Activated CD4-positive, alpha-beta T cell treated with anti-CD3 and anti-CD28 coated beads, Interleukin-2, amount 10 ng/mL, durations not matched to agents 7 days and 5 days (primary cell): ENCODE results near the gene PRXL2B. TPM values are rescaled to one million over a fixed set of nuclear protein-coding genes. Genes with fewer than 3 reads are reported as not detected.

ENCODE experiments used
- CTCF ChIA-PET: fragments of 350-600 bp; sonication (Branson Sonifier 250); formaldehyde crosslinking; loops from one replicate; lab custom pipeline; 2021; ENCODE audit warnings: antibody characterized with exemption; lab: Charles Lee
- POLR2A ChIA-PET: fragments of 350-600 bp; sonication (Branson Sonifier 250); formaldehyde crosslinking; loops from one replicate; lab custom pipeline; 2021; ENCODE audit warnings: antibody characterized with exemption; lab: Charles Lee
- DNase-seq: peaks from one replicate; pipeline ENCODE4 v3.0.0-alpha.2; 2020
- H3K27ac Mint-ChIP-seq: one replicate; pipeline ENCODE4 v1.8.0; 2021; ENCODE audit warnings: mild to moderate bottlenecking, moderate library complexity, mixed read lengths
- H3K27me3 Mint-ChIP-seq: one replicate; pipeline ENCODE4 v1.8.0; 2021; ENCODE audit warnings: mixed read lengths
- H3K36me3 Mint-ChIP-seq: one replicate; pipeline ENCODE4 v1.8.0; 2021; ENCODE audit warnings: low read depth, mixed read lengths
- H3K4me1 Mint-ChIP-seq: one replicate; pipeline ENCODE4 v1.8.0; 2021; ENCODE audit warnings: mixed read lengths
- H3K4me3 Mint-ChIP-seq: one replicate; pipeline ENCODE4 v1.8.0; 2021; ENCODE audit warnings: mild to moderate bottlenecking, moderate library complexity, mixed read lengths
- H3K9me3 Mint-ChIP-seq: one replicate; pipeline ENCODE4 v1.8.0; 2021; ENCODE audit warnings: mixed read lengths
- total RNA-seq, 2 experiments: library from RNA; stranded (reverse); gene quantifications; one replicate each; pipeline ENCODE4 v1.2.3, GENCODE V29; 2021

PRXL2B gene
- total RNA-seq, 2 experiments from 2014 or later, result 25.2 to 33.3 TPM

DNA sequence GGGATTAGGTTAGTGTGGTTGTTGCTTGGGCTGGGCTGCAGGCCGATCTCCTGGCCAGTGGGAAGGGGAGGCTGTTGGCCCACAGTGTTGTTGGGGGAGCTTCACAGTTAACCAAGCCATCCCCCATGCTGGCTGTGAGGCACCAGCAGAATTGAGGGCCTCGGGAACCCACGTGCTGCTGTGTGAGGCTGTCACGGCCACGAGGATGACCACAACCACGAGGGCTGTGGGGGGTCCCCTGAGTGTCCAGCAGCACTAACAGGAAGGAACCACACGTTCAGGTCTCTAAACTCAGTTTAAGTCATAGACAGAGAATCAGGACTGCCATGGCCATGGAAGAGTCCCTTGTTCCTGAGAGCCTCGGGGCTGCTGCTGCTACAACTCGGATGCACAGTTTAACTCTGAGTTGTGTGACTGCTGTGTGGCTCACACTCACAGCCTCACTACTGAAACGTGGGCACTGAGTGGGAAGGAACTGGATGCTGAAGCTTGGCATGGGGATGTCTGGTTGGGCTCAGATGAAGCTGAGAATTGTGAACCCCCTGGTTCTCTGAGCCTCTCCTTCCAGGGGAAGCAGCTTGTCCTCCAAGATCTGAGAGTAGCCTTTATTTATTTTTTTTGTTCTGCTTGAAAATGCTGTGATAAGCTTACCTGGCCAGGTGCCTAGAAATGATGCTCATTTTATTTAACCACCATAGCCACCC lies 51.0 kb downstream of the PRXL2B start:
- CTCF ChIA-PET, result no interaction called here
- DNase-seq, result no peak
- POLR2A ChIA-PET, result no interaction called here
- Mint-ChIP-seq H3K36me3 (peaks cover 5% of the 10 kb centered on the region), H3K27ac (no peak overlapping the region), H3K4me1 (peaks cover 2% of the 10 kb centered on the region), H3K4me3 (no peak overlapping the region), H3K27me3 (no peaks in the 10 kb centered on the region), H3K9me3 (peaks cover 22% of the 10 kb centered on the region)

DNA sequence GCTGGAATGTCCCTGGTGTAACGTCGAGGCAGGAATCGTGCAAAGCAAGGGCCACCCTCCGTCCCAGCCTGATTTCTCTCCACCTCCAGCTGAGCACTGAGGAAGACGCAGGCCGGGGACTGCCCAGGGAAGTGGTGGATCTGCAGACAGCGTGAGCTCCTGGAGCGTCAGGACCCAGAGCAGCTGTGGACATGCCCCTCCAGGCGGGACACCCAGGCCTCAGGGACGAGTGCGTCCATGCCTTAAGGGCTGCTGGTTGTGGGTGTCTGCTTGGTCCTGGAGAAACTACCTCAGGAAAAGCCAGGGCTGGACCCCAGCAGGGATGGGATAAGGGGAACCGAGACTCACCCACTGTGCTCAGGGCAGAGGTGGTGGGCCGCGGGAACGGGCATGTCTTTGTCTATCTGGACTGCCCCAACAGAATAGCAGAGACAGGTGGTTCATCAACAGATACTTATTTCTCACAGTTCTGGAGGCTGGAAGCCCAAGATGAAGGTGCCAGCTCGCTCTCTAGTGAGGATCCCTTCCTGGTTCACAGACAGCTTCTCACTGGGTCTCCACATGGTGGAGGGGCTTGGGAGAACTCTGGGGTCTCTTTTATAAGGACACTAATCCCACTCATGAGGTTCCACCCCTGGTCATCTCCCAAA lies 52.0 kb downstream of the PRXL2B start:
- Mint-ChIP-seq H3K27me3 (no peaks in the 10 kb centered on the region), H3K9me3 (peaks cover 22% of the 10 kb centered on the region), H3K4me1 (peaks cover 6% of the 10 kb centered on the region), H3K27ac (no peak overlapping the region), H3K4me3 (no peak overlapping the region), H3K36me3 (peaks cover 5% of the 10 kb centered on the region)
- CTCF ChIA-PET, result no interaction called here
- POLR2A ChIA-PET, result no interaction called here
- DNase-seq, result no peak

DNA sequence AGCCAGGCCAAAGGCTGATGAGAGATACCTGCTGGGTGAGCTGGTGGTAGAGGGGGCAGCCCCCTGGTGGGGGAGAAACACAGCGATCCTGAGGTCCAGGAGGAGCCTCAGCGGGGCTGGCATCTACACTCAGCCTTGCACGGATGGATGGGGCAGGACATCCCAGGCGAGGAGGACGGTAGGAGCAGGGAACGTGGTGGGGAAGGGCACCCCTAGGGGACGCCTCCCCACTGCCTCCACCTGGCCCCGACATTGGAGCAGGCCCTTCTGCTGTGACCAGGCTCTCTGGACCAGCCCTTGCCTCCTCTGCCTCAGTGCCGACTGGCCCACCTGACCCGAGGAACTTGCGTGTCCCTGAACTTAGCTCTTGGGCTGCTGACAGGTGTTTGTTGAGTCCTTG lies 52.6 kb downstream of the PRXL2B start:
- DNase-seq, result no peak
- H3K27me3 Mint-ChIP-seq, result no peaks in the 10 kb centered on the region
- CTCF ChIA-PET, result no interaction called here
- H3K4me1 Mint-ChIP-seq, result peaks cover 9% of the 10 kb centered on the region
- peaks cover 22% of the 10 kb centered on the region for H3K9me3 Mint-ChIP-seq
- H3K4me3 Mint-ChIP-seq, result no peak overlapping the region
- H3K27ac Mint-ChIP-seq, result no peak overlapping the region
- peaks cover 5% of the 10 kb centered on the region for H3K36me3 Mint-ChIP-seq
- POLR2A ChIA-PET, result no interaction called here

DNA sequence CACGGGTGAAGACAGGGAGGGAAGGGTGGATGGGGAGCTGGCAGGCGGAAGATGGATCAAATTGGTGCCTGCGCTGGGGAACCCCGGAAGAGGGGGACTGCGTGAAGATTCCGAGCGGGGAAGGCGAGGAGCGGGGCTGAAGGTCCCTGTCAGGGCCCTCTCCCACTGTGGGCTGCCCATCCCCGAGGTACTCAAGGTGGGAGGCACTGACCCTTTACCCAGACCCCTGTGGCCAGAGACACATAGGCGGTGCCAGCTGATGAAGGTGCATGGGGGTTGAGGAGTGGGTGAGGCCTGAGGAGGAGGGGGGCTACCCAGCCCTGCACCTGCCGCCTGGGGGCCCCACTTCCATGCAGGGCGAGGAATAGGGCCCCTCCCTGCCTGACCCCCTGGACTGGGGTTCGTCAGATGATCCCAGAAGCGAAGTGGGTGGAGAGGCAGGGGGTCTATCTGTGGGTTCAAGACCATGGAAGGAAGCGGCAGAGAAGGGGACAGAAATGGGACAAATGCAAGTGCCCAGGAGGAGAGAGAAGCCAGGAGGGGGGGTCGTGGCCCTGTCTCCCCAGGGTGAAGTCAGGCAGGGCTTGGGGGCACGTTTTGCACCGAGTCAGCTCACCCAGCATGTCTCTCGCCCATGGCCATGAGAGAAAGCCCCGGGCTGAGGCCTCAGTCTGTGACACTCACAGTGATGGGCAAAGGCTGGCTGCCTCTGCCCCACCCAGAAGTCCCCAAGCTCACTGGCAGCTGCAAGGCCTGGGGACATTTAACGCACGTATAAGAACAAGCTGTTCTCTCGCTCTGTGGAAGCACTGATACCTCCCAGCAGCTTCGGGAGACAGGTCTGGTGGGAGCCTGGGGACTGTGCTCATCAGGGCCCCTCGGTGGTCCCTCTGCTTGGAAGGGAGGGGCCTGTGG lies 53.3 kb downstream of the PRXL2B start:
- Mint-ChIP-seq H3K27me3 (no peaks in the 10 kb centered on the region), H3K4me3 (no peak overlapping the region), H3K9me3 (peaks cover 22% of the 10 kb centered on the region), H3K36me3 (peaks cover 5% of the 10 kb centered on the region), H3K27ac (no peak overlapping the region), H3K4me1 (peaks cover 9% of the 10 kb centered on the region)
- ChIA-PET POLR2A (no interaction called here), CTCF (interaction anchor here (0.6 kb wide), 2 partner anchors 476 to 1143 kb away, joined by 3 read pairs; no protein-coding TSS in a partner anchor)
- DNase-seq, result no peak

DNA sequence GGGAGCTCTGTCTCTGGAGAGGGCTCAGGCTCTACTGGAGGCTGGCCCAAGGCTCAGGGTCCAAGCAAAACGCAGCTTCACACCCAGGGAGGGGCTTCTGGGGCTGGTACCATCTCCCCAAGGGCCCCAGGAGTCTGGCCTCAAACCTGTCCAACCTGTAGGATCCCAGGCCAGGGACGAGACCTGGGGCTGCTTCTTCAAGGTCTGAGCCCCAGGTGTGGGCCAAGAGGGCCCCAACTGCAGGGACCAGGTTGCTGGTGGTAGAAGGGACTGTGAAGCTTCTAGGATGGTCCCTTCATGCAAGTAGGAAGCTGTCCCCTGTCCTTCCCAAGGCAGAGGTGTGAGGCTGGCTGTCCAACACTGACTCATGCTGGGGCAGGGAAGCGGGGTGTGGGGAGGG lies 54.0 kb downstream of the PRXL2B start:
- H3K27ac Mint-ChIP-seq, result no peak overlapping the region
- H3K4me1 Mint-ChIP-seq, result peaks cover 9% of the 10 kb centered on the region
- DNase-seq, result no peak
- peaks cover 5% of the 10 kb centered on the region for H3K36me3 Mint-ChIP-seq
- H3K4me3 Mint-ChIP-seq, result no peak overlapping the region
- peaks cover 22% of the 10 kb centered on the region for H3K9me3 Mint-ChIP-seq
- ChIA-PET POLR2A (no interaction called here), CTCF (interaction anchor here (0.6 to 0.9 kb wide), 2 partner anchors 35 to 1142 kb away, joined by 3 read pairs; no protein-coding TSS in a partner anchor)
- no peaks in the 10 kb centered on the region for H3K27me3 Mint-ChIP-seq

Other genes with a start within 250 kb of the PRXL2B start
- 1 to 10 TPM; 6.7 to 8.1 TPM for gene MORN1, start 195.2 kb upstream of the PRXL2B start, total RNA-seq
- gene RER1, start 194.9 kb upstream of the PRXL2B start, total RNA-seq, result 100 to 1,000 TPM; 156 to 159 TPM
- gene PEX10, start 174.2 kb upstream of the PRXL2B start, total RNA-seq, result 10 to 100 TPM in 1 of 2 experiments, 1 to 10 TPM in 1; 9.2 to 10.3 TPM
- 10 to 100 TPM; 16.7 to 21.1 TPM for gene PLCH2, start 110.5 kb upstream of the PRXL2B start, total RNA-seq
- gene PANK4, start 60.2 kb upstream of the PRXL2B start, total RNA-seq, result 10 to 100 TPM; 66.6 to 76.6 TPM
- not detected for gene HES5, start 56.5 kb upstream of the PRXL2B start, total RNA-seq
- gene TNFRSF14, start 30.4 kb upstream of the PRXL2B start, total RNA-seq, result 100 to 1,000 TPM; 182 to 192 TPM
- 1 to 10 TPM; 2.9 to 3.5 TPM for gene MMEL1, start 46.2 kb downstream of the PRXL2B start, total RNA-seq
- 1 to 10 TPM; 1.6 to 1.9 TPM for gene TTC34, start 214.9 kb downstream of the PRXL2B start, total RNA-seq